ENCODE results near the gene IRAK3. TPM values are rescaled to one million over a fixed set of nuclear protein-coding genes. Genes with fewer than 3 reads are reported as not detected.
"Not testable (repeated sequence)": the region's sequence is repeated elsewhere in the genome, so short reads cannot be mapped to it uniquely, and the experiment has no call there.

Gene IRAK3
- total RNA-seq, 2 donors from 2014 or later = 11.9 to 16.7 TPM

- intact Hi-C loops (cut with DNase I) = no loop called here
- ATAC-seq = peak in 1 of 2 donors; percentile 45
Measured at GRCh38 chr12:66197495-66197921, 8.5 kb downstream of the IRAK3 start.

GRCh38 chr12:66199141-66199540 is 10.1 kb downstream of the IRAK3 start:
- ATAC-seq (peak in 1 of 2 donors; percentile 23), DNase-seq (no peak)
- intact Hi-C loops (cut with DNase I) = no loop called here

More at GRCh38 chr12:66197495-66197921, 8.5 kb downstream of the IRAK3 start:
- DNase-seq = no peak

- DNase-seq = no peak
- intact Hi-C loops (cut with DNase I) = no loop called here
- no peak for ATAC-seq
Measured at GRCh38 chr12:66199831-66200509, 11.0 kb downstream of the IRAK3 start.

- intact Hi-C loops (cut with DNase I) = no loop called here
- no peak for DNase-seq
- no peak for ATAC-seq
Measured at GRCh38 chr12:66203820-66204219, 14.8 kb downstream of the IRAK3 start.

- intact Hi-C loops (cut with DNase I) = no loop called here
- DNase-seq (no peak), ATAC-seq (no peak)
Measured at GRCh38 chr12:66206141-66206540, 17.1 kb downstream of the IRAK3 start.

- intact Hi-C loops (cut with DNase I) = no loop called here
- DNase-seq (no peak), ATAC-seq (peak in 1 of 2 donors; percentile 52)
Measured at GRCh38 chr12:66210840-66211239, 21.8 kb downstream of the IRAK3 start.

GRCh38 chr12:66211573-66211972 is 22.6 kb downstream of the IRAK3 start:
- ATAC-seq; intact Hi-C loops (cut with DNase I); DNase-seq: not testable (repeated sequence)

GRCh38 chr12:66213011-66213410 is 24.0 kb downstream of the IRAK3 start:
- ATAC-seq; DNase-seq; intact Hi-C loops (cut with DNase I): not testable (repeated sequence)

GRCh38 chr12:66217342-66217917 is 28.4 kb downstream of the IRAK3 start:
- no peak for ATAC-seq
- intact Hi-C loops (cut with DNase I) = no loop called here
- no peak for DNase-seq

- ATAC-seq = no peak
- intact Hi-C loops (cut with DNase I) = no loop called here
Measured at GRCh38 chr12:66228462-66228861, 39.4 kb downstream of the IRAK3 start.

GRCh38 chr12:66232263-66232662 is 43.2 kb downstream of the IRAK3 start:
- ATAC-seq (no peak), DNase-seq (no peak)
- intact Hi-C loops (cut with DNase I) = loop anchor here in 1 of 2 donors (10.0 kb wide), 1 partner anchor 57 kb away; no protein-coding TSS in a partner anchor

More at GRCh38 chr12:66228462-66228861, 39.4 kb downstream of the IRAK3 start:
- DNase-seq = no peak

GRCh38 chr12:66234037-66234693 is 45.2 kb downstream of the IRAK3 start:
- intact Hi-C loops (cut with DNase I) = loop anchor here in 1 of 2 donors (10.0 kb wide), 1 partner anchor 59 kb away; no protein-coding TSS in a partner anchor
- ATAC-seq (peak; percentile 39 to 70), DNase-seq (peak; percentile 26)

GRCh38 chr12:66234773-66235625 is 46.0 kb downstream of the IRAK3 start:
- intact Hi-C loops (cut with DNase I) = loop anchor here in 1 of 2 donors (10.0 kb wide), 1 partner anchor 60 kb away; no protein-coding TSS in a partner anchor
- DNase-seq = peak; percentile 58
- peak; percentile 86 to 88 for ATAC-seq

GRCh38 chr12:66235626-66236281 is 46.7 kb downstream of the IRAK3 start:
- ATAC-seq (no peak), DNase-seq (no peak)
- intact Hi-C loops (cut with DNase I) = loop anchor here in 1 of 2 donors (10.0 kb wide), 1 partner anchor 61 kb away; no protein-coding TSS in a partner anchor

GRCh38 chr12:66236282-66236675 is 47.3 kb downstream of the IRAK3 start:
- intact Hi-C loops (cut with DNase I) = loop anchor here in 1 of 2 donors (10.0 kb wide), 1 partner anchor 61 kb away; no protein-coding TSS in a partner anchor
- not testable (repeated sequence) for ATAC-seq, DNase-seq

- intact Hi-C loops (cut with DNase I) = loop anchor here in 1 of 2 donors (10.0 kb wide), 1 partner anchor 62 kb away; no protein-coding TSS in a partner anchor
- DNase-seq = no peak
- no peak for ATAC-seq
Measured at GRCh38 chr12:66236969-66237368, 48.0 kb downstream of the IRAK3 start.

GRCh38 chr12:66237505-66238175 is 48.6 kb downstream of the IRAK3 start:
- ATAC-seq = no peak
- intact Hi-C loops (cut with DNase I) = loop anchor here in 1 of 2 donors (10.0 kb wide), 1 partner anchor 63 kb away; no protein-coding TSS in a partner anchor
- no peak for DNase-seq

- DNase-seq (no peak), ATAC-seq (no peak)
- intact Hi-C loops (cut with DNase I) = loop anchor here in 1 of 2 donors (10.0 kb wide), 1 partner anchor 64 kb away; no protein-coding TSS in a partner anchor
Measured at GRCh38 chr12:66239295-66239694, 50.3 kb downstream of the IRAK3 start.

All from left cardiac atrium (tissue), 4 donors.